Kidney (tissue), 14 donors: ENCODE measurements around the gene PTPRK. TPM values are rescaled to one million over a fixed set of nuclear protein-coding genes. Genes with fewer than 3 reads are reported as not detected.

Experiments
- DNase-seq, 5 donors: peaks; one replicate each; pipeline ENCODE4 v3.0.0-alpha.2; 2013 to 2020
- FAIRE-seq: peaks from 2 replicates; lab custom pipeline; 2012; peaks lifted over from hg19 to GRCh38; lab: Jason Lieb, UNC
- H3K27ac ChIP-seq, 2 donors: one replicate each; pipeline ENCODE4 v1.7.0; 2013; ENCODE audit warnings: low read depth in 2 of 2, low read length in 2 of 2, inconsistent platforms in 1 of 2
- H3K27me3 ChIP-seq: one replicate; pipeline ENCODE4 v1.7.1; 2013; ENCODE audit warnings: low read length, inconsistent platforms; ENCODE audit not compliant: control insufficient read depth, insufficient read depth
- H3K36me3 ChIP-seq, 3 donors: one replicate each; pipeline versions ENCODE4 v1.7.0 to v1.7.1; 2013; ENCODE audit warnings: low read length in 3 of 3, control low read depth in 1 of 3, inconsistent platforms in 1 of 3; ENCODE audit not compliant: insufficient read depth in 3 of 3, control insufficient read depth in 2 of 3
- H3K4me1 ChIP-seq, 3 donors: one replicate each; pipeline versions ENCODE4 v1.7.0 to v1.7.1; 2013; ENCODE audit warnings: low read length in 3 of 3, inconsistent platforms in 1 of 3, low read depth in 1 of 3; ENCODE audit not compliant: control insufficient read depth in 2 of 3, insufficient read depth in 2 of 3
- H3K4me3 ChIP-seq, 3 donors: one replicate each; pipeline versions ENCODE4 v1.7.0 to v1.8.1; 2013; ENCODE audit warnings: low read length in 3 of 3, control low read depth in 1 of 3, inconsistent platforms in 1 of 3
- H3K9ac ChIP-seq, 3 donors: one replicate each; pipeline versions ENCODE4 v1.7.0 to v1.7.1; 2013; ENCODE audit warnings: low read length in 3 of 3, control low read depth in 1 of 3, inconsistent platforms in 1 of 3
- H3K9me3 ChIP-seq, 3 donors: one replicate each; pipeline versions ENCODE4 v1.7.0 to v1.7.1; 2013; ENCODE audit warnings: low read length in 3 of 3, control low read depth in 1 of 3, inconsistent platforms in 1 of 3; ENCODE audit not compliant: control insufficient read depth in 2 of 3, insufficient read depth in 1 of 3
- CTCF ChIP-seq: IDR thresholded peaks from 3 replicates; pipeline ENCODE4 v1.5.1; 2012; ENCODE audit warnings: mild to moderate bottlenecking, moderate library complexity, borderline replicate concordance; ENCODE audit not compliant: insufficient read depth; ENCODE audit errors: extremely low read depth
- intact Hi-C: fragments of 100-400 bp; cut with DNase I; formaldehyde crosslinking; loops from one replicate; pipeline ENCODE4 v1.11.1; 2022
- polyA plus RNA-seq: library from polyadenylated mRNA; stranded (reverse); fragments of 350-450 nt; fragmentation: Illumina TruSeq; extraction: RNeasy Lipid Tissue Mini Kit (QIAGEN cat#74804); gene quantifications from one replicate; pipeline ENCODE4 v1.2.3, GENCODE V29; 2014; ENCODE audit warnings: low read depth, low replicate concordance; ENCODE audit not compliant: insufficient read depth
- total RNA-seq: library from RNA; stranded (reverse); fragmentation: NEBNext Ultra II Directional; extraction: Animal tissue kit (Norgen Biotek cat#: 25700); gene quantifications from one replicate; pipeline ENCODE4 v1.2.1, GENCODE V29; 2021
- donor health status: control.
- donor health status: control.
- donor health status: control.
- donor health status: control.
- donor health status: control.
- donor health status: DM: yes; HTN: yes; CAD: no.
- donor health status: Normal renal cell carcinoma (clear cell type).

The PTPRK gene
- total and polyA plus RNA-seq, 2 donors from 2014 or later = 9.2 to 72.8 TPM

DNA sequence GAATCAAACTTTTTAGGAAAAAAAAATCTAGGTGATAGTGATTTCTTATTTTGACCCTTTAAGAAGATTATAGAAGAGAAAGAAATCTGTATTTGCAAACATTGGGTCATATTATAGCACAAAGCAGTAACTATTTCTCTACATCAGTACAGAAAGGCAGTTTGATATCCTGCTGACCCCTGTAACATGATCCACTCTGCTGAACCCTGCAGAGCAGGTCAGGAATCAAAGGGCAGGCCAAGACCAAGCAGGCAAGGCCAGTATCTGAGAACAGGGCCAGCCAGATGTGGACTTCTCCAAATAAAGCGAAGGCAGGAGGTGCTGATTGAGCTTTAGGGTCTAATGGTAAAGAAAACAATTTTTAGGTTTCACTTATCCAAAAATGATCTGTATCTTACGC lies 239.4 kb downstream of the PTPRK start:
- no peaks in the 10 kb centered on the region for H3K4me1 ChIP-seq
- no peaks in the 10 kb centered on the region for H3K9me3 ChIP-seq
- no peak overlapping the region for H3K27ac ChIP-seq
- H3K9ac ChIP-seq = no peak overlapping the region
- no peak for TF ChIP-seq CTCF
- no peaks in the 10 kb centered on the region for H3K27me3 ChIP-seq
- intact Hi-C loops = no loop called here
- FAIRE-seq = no peak
- no peak overlapping the region for H3K4me3 ChIP-seq
- H3K36me3 ChIP-seq = no peaks in the 10 kb centered on the region
- DNase-seq = peak in 2 of 5 donors; percentile 11 to 15

GRCh38 chr6:128280066-128280465 lies 240.3 kb downstream of the PTPRK start:
- Histone ChIP-seq H3K4me3 (no peak overlapping the region), H3K27me3 (no peaks in the 10 kb centered on the region), H3K9me3 (no peaks in the 10 kb centered on the region), H3K4me1 (no peaks in the 10 kb centered on the region), H3K27ac (no peak overlapping the region), H3K36me3 (no peaks in the 10 kb centered on the region), H3K9ac (no peak overlapping the region)
- TF ChIP-seq CTCF = no peak
- FAIRE-seq (no peak), DNase-seq (no peak)
- intact Hi-C loops = no loop called here

DNA sequence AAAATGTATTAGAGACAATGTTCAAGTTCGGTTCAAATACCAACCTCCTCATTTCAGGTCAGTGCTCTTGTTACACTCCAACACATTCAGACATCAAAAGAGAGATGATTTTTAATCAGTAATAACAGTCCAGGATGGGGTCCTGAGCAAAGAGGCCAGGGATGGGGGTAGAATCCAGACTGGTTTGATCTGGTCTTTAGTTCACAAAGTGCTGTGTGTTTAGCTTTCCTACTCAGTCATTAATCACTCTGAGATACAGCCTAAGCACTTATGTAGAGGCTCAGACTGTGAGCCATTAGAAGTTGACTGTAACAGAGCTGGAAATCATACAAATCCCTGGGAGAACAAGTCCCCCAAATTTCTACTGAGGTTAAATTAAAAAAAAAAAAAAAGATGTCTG lies 241.6 kb downstream of the PTPRK start:
- H3K9me3 ChIP-seq = no peaks in the 10 kb centered on the region
- no peak overlapping the region for H3K4me3 ChIP-seq
- intact Hi-C loops = no loop called here
- no peaks in the 10 kb centered on the region for H3K27me3 ChIP-seq
- no peak for FAIRE-seq
- H3K27ac ChIP-seq = no peak overlapping the region
- peak in 3 of 5 donors; percentile 12 to 52 (median 45) for DNase-seq
- TF ChIP-seq CTCF = no peak
- no peak overlapping the region for H3K9ac ChIP-seq
- H3K4me1 ChIP-seq = no peaks in the 10 kb centered on the region
- no peaks in the 10 kb centered on the region for H3K36me3 ChIP-seq

DNA sequence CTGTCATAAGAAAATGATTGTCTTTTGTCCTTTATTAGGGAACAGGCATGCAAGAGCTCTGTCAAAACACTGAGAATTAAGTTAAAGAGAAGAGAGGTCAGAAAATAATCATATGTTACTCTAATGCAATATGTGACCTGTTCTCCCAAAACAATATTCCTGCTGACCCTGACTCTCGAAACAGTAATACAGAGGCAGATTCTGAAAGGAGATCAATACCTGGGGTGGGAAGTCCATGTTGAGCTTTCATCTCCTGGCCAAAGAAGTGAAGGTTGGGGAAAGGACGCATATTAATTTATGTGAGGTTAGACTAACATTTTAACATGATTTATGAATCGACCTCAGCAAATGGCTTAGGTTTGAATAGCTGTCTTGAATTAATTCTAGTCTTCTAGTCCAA lies 243.0 kb downstream of the PTPRK start:
- H3K27ac ChIP-seq = no peak overlapping the region
- H3K27me3 ChIP-seq = no peaks in the 10 kb centered on the region
- intact Hi-C loops = no loop called here
- H3K4me3 ChIP-seq = no peak overlapping the region
- FAIRE-seq = no peak
- H3K9me3 ChIP-seq = no peaks in the 10 kb centered on the region
- no peak overlapping the region for H3K9ac ChIP-seq
- H3K36me3 ChIP-seq = no peaks in the 10 kb centered on the region
- no peak for TF ChIP-seq CTCF
- no peak for DNase-seq
- no peaks in the 10 kb centered on the region for H3K4me1 ChIP-seq
